VCaP (cell line): Measurements from ENCODE around the gene FSHR.

ENCODE experiments used
- H3K27ac ChIP-seq: fragments of 450-650 bp; 2 replicates; pipeline ENCODE4 v1.5.1; 2017
- CTCF ChIP-seq: fragments of 450-650 bp; conservative IDR thresholded peaks from 2 replicates; pipeline ENCODE4 v1.5.1; 2017; ENCODE audit warnings: mild to moderate bottlenecking, moderate library complexity

The FSHR gene

DNA sequence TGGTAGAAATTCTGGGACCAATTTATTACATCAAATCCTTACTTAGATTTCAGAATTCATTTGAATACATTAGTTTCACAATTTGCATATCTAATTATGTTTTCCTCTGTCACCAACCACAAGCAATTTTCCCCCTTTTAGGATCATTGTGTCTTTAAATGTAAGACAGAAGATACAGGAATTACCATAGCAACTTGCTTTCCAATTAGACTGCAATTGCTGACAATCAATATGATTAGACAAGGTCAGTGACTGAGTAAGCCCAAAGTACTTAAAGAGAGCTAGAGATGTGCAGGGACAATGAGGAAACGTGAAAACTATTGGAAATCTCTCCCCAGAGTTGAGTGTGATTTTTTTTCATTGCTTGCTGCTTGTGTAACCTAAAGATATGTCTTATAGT is 121.4 kb downstream of the FSHR start:
- TF ChIP-seq CTCF, result no peak
- no peak overlapping the region for H3K27ac ChIP-seq

DNA sequence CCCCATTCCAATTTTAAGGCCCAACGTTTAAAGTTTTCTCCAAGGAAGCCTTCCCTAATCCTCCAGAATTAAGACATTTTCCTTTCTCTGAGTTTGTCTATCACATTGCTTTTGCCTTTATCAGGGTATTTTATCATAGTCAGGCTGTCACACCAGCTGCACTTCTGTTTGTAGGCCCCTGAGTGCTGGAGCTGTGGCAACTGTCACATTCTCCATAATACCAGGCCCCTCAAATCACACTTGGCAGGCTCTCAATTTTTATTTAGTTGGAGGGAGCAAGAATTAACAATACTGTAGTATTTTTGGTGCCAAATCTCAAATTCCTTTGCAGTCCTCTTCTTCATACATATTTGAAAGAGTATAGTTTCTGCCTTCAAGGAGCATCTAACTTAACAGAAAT is 122.2 kb downstream of the FSHR start:
- no peak overlapping the region for H3K27ac ChIP-seq
- no peak for TF ChIP-seq CTCF

DNA sequence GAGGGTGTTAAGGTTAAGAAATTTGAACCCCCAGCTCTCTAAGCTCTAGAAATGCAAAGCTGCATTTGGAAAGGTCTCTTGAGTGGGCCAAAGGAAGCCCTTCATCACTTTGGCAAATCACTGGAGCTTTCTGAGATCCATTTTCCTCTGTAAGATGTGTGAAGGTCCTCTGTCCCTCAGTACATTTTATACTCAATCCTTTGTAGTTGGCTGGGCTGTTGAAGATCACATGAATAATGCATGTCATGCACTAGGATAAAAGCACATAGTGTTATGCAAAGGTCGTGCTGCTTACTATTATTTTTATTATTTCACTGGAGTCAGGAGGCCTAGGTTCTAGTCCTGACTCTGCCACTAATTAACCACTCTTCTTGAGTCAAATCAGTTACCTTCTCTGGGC is 124.9 kb downstream of the FSHR start:
- H3K27ac ChIP-seq, result no peak overlapping the region
- TF ChIP-seq CTCF, result no peak

DNA sequence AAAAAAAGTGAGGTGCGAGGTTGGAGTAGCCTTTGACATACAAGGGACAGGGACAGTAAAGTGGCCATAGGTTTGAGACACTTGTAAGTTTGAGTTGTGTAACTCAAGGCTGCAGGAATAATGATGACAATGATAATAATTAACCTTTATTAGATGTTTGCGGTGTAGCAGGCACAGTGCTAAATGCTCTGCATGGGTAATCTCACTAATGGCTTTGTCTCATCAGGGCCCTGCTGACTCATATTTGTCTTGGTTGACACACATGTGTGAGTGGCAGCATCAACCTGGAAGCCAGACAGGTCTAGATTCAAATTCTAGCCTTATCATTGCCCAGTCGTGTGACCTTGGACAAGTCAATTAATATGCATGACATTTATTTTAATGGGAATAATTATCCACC is 126.2 kb downstream of the FSHR start:
- no peak for TF ChIP-seq CTCF

DNA sequence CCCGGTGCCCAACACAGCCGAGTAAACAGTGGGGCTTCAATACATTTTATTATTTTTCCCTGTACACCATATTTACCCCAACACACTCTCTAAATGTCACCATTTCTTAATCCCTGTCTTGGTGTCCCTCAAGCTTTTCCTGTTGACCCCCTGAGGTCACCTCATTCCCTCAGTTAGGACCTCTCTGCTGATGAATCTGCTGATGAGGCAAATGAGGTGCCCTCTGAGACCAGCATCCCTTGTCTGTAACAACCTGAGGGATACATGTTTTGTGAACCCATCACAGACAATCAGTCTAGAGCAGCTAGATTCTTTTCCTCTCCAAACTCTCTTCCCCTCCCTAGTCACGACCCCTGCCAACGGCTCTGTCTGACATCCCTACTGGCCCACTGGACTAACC is 127.6 kb downstream of the FSHR start:
- peak overlapping the region; percentile 63 for H3K27ac ChIP-seq
- no peak for TF ChIP-seq CTCF

More for the DNA sequence above, 126.2 kb downstream of the FSHR start:
- H3K27ac ChIP-seq, result peak overlapping the region; percentile 63

- TF ChIP-seq CTCF, result no peak
Observed at GRCh38 chr2:49021271-49021670, 133.0 kb downstream of the FSHR start.

GRCh38 chr2:49005261-49005660 is 149.1 kb downstream of the FSHR start:
- no peak overlapping the region for H3K27ac ChIP-seq
- no peak for TF ChIP-seq CTCF

More at GRCh38 chr2:49021271-49021670, 133.0 kb downstream of the FSHR start:
- no peak overlapping the region for H3K27ac ChIP-seq
